LNCaP clone FGC (cell line): ENCODE data around the gene EBF3.

Experiments used
- DNase-seq: peaks from one replicate; pipeline ENCODE4 v3.0.0-alpha.2; 2011; ENCODE audit warnings: low read depth
- H3K4me3 ChIP-seq: 2 replicates; pipeline ENCODE4 v1.5.1; 2011; ENCODE audit warnings: mild to moderate bottlenecking, low read depth, low read length, control low read depth
- TF ChIP-seq, protein P1 (sequence below): IDR thresholded peaks from 2 replicates; pipeline ENCODE4 v1.5.1; 2012; ENCODE audit warnings: mild to moderate bottlenecking; ENCODE audit not compliant: control insufficient read depth, insufficient read depth; ENCODE audit errors: extremely low read depth

The EBF3 gene

DNA sequence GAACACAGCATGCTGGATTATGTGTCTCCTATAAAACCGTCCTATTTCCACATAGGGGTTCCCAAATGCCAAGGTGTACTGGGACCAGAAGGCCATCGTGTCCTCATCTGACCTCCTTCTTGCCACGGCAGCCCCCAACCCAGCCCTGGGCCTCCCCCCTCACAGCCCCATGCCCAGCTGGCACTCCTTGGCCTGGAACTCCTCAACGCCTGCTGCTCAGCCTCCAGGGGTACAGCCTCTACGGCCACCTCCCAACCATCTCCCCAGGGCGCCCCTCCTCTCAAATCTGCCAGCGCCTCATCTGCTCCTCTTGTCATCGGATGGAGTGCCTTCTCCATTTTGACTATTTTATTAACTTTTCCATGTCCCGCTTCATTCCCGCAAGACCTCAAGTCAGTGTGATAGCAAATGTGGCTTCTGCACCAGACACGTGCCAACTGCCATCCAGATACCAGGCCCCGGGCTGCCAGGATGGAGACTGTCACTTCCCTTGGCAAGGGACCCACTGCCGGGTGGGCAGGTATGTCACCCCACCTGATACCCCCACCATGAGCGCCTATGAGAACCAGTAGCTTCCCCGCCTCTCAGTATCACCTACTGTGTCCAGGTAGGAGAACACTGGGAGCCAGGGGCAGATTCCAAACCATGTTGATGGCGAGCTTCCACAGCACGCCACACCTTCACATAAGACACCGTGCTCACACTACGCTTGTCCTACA is 106.7 kb downstream of the EBF3 start:
- no peak for DNase-seq
- TF ChIP-seq, protein P1, sequence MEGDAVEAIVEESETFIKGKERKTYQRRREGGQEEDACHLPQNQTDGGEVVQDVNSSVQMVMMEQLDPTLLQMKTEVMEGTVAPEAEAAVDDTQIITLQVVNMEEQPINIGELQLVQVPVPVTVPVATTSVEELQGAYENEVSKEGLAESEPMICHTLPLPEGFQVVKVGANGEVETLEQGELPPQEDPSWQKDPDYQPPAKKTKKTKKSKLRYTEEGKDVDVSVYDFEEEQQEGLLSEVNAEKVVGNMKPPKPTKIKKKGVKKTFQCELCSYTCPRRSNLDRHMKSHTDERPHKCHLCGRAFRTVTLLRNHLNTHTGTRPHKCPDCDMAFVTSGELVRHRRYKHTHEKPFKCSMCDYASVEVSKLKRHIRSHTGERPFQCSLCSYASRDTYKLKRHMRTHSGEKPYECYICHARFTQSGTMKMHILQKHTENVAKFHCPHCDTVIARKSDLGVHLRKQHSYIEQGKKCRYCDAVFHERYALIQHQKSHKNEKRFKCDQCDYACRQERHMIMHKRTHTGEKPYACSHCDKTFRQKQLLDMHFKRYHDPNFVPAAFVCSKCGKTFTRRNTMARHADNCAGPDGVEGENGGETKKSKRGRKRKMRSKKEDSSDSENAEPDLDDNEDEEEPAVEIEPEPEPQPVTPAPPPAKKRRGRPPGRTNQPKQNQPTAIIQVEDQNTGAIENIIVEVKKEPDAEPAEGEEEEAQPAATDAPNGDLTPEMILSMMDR = no peak
- no peak overlapping the region for H3K4me3 ChIP-seq

DNA sequence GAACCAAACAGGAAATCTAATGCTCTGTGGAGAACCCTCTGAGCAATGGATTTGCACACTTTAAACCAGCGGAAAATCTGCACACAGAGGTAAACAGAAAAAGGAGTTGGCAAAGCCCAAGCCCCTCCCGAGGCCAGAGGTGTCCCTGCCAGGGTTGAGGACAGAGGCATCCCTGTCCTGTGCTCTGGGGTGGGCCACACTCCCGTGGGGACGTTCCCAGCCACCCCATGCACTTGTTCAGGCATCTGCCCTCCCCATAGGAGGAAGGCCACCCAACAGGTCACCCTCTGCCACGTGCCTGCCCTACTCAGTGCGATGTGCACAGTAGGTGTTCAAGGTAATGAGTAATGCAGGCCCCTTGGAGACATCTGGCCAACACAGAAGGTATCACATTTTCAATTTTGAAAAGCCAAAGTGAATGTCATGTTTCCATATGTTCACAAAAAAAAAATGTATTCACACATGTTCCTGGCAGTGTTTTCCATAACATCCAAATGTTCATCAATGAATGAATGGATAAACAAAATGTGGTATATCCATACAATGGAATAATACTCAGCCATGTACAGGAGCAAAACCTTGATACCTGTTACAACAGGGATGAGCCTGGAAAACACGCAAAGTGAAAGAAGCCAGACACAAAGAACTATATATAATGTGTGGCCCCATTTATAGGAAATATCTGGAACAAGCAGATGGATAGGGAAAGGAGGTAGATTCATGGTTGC is 108.1 kb downstream of the EBF3 start:
- no peak overlapping the region for H3K4me3 ChIP-seq
- DNase-seq = no peak
- TF ChIP-seq, protein P1 = no peak

DNA sequence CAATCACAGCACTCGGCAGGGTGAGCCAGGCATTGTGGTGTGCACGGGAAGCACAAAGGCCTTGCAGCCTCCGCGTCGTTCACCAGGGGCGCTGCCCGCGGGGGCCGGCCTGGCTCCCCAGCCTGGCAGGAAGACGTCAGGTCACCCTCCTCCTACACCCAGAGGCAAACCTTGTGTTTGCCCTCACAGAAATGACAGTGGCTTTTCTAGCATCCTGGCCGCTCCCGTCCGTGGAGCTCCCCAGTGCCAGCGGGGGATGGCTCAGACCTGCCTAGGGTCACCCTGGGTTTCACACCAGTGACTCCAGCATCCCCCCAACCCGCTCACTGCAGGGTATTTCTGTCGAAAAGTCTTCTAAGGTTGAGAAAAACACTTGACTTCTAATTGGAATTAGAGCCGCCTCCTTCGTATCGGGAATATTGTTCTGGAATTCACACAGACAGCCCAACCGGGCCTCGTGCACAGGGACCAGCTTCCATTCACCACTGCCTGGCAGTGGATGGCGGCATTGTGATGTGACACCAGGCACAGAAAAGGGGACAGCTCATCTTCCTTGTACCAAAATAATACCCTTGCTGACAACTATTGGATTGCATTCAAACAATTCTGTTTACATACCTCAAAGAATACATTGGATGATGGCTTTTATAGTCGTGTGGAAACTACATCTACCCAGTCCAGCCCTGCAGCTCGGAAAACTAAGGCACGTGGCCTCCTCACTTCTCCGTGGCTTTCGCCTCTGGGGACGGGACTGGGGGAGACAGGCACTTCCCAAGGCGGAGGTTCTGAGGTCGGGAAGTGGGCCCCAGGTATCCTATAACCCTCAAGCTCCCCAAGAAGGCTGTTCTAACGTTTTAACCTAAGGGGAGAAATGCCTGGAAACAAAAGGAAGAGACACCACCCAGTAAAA is 109.0 kb downstream of the EBF3 start:
- TF ChIP-seq, protein P1 = no peak
- no peak for DNase-seq
- H3K4me3 ChIP-seq = no peak overlapping the region

DNA sequence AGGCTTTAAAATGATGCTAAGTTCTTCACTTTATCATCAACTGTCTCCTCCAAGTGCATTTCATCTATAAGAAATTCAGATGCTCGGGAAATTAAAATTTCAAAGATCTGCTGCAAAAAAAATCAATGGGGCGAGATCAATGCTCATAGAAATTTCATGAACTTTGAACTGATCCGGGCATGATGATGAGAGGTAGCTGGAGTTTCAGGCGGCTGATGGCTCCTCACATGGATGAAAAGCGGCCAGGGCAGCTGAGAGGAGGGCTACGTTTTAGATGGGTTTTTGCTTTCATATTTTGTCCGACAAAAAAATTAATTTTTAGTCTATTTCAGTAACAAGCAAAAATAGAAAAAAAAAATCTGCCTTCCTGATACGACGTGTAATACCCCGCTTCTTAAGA is 109.9 kb downstream of the EBF3 start:
- H3K4me3 ChIP-seq = no peak overlapping the region
- TF ChIP-seq, protein P1 = no peak
- no peak for DNase-seq

DNA sequence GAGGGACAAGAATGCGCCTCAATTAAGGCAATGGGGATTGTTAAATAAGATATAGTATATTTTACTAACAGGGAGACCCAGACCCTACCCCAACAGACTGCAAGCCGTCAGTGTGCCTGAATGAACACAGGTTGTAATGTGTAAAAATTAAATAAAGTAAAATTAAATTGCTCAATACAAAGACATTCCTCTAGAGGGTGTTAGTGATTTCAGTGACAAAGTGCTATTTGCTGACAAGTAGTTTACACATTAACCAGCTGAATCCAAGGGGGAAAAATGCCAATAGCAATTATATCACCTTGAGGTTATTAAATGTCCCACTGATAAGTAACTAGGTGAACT is 110.5 kb downstream of the EBF3 start:
- peak; percentile 68 for DNase-seq
- no peak overlapping the region for H3K4me3 ChIP-seq
- TF ChIP-seq, protein P1 = peak; percentile 49

DNA sequence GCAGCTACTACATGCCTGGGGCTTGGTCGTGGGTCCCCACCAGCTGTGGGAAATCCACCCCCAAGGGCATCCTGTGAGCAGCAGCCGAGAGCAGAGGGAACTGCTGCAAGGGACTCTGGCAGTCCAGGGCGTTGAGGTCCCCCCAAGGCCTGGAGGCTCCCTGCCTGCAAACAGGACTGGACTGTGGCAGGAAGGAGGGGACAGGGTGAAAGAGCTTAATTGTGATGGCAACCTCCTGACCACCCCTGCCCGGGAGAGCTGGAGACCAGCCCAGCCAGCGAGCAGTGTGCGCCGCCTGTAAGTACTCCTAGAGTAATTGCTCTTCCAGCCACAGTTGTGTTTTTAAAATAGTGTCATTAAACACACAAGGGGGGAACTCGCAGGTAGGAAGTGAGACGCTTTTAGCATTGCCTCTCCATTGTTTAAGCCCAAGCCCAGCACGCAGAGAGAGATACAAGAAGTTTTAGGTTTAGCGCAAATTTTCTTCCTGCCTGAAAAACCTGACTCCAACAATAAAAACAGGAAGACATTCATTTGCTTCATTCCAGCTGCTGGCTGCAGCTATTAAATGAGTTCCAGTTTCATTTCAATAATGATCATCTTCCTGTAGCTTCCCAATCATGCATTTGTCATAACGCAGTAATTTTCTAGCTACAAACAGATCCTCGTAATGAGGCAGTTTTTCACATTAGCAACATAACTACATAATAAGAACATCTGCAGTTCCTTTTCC is 111.1 kb downstream of the EBF3 start:
- TF ChIP-seq, protein P1 = no peak
- no peak for DNase-seq
- no peak overlapping the region for H3K4me3 ChIP-seq
